Neural progenitor cell (in vitro differentiated cells): Measurements from ENCODE around the gene IL21R. TPM values are rescaled to one million over a fixed set of nuclear protein-coding genes. Genes with fewer than 3 reads are reported as not detected.

Source experiments
- DNase-seq: peaks from one replicate; pipeline ENCODE4 v3.0.0-alpha.2; 2016; ENCODE audit warnings: low spot score
- H2AFZ ChIP-seq: fragments of 200-600 bp; sonication (generic); replicated peaks from 2 replicates; pipeline ENCODE4 v1.6.1; 2016; ENCODE audit warnings: antibody characterized with exemption
- H3F3A ChIP-seq: fragments of 200-600 bp; sonication (generic); 2 replicates; pipeline ENCODE4 v1.6.1; 2016; ENCODE audit warnings: antibody characterized with exemption, low read depth
- H3K27ac ChIP-seq: fragments of 200-600 bp; sonication (generic); 2 replicates; pipeline ENCODE4 v1.5.1; 2016; ENCODE audit warnings: mild to moderate bottlenecking
- H3K27me3 ChIP-seq: fragments of 200-600 bp; sonication (generic); 2 replicates; pipeline ENCODE4 v1.6.1; 2016; ENCODE audit warnings: mild to moderate bottlenecking, moderate library complexity
- H3K36me3 ChIP-seq: fragments of 200-600 bp; sonication (generic); 2 replicates; pipeline ENCODE4 v1.5.1; 2016
- H3K4me1 ChIP-seq: fragments of 200-600 bp; sonication (generic); 2 replicates; pipeline ENCODE4 v1.6.1; 2016; ENCODE audit warnings: mixed run types
- H3K4me2 ChIP-seq: fragments of 200-600 bp; sonication (generic); 2 replicates; pipeline ENCODE4 v1.6.1; 2016
- H3K4me3 ChIP-seq: fragments of 200-600 bp; sonication (generic); 2 replicates; pipeline ENCODE4 v1.5.1; 2016
- H3K79me2 ChIP-seq: fragments of 200-600 bp; sonication (generic); 2 replicates; pipeline ENCODE4 v1.6.1; 2016; ENCODE audit warnings: low read depth
- H3K9ac ChIP-seq: fragments of 200-600 bp; sonication (generic); 2 replicates; pipeline ENCODE4 v1.6.1; 2016
- H3K9me3 ChIP-seq: fragments of 200-600 bp; sonication (generic); 2 replicates; pipeline ENCODE4 v1.5.1; 2016; ENCODE audit warnings: low read depth
- H4K20me1 ChIP-seq: fragments of 200-600 bp; sonication (generic); 2 replicates; pipeline ENCODE4 v1.6.1; 2016; ENCODE audit warnings: low read depth
- H3K27ac Mint-ChIP-seq: 3 replicates; pipeline ENCODE4 v1.8.0; 2021; ENCODE audit warnings: mixed read lengths
- H3K27me3 Mint-ChIP-seq: 2 replicates; pipeline ENCODE4 v1.8.0; 2022; ENCODE audit warnings: low read depth, mild to moderate bottlenecking, inconsistent platforms, moderate library complexity, mixed read lengths; ENCODE audit not compliant: insufficient read depth
- H3K36me3 Mint-ChIP-seq: 3 replicates; pipeline ENCODE4 v1.8.0; 2021; ENCODE audit warnings: mixed read lengths
- H3K4me1 Mint-ChIP-seq: 3 replicates; pipeline ENCODE4 v1.8.0; 2021; ENCODE audit warnings: mixed read lengths
- H3K4me3 Mint-ChIP-seq: 3 replicates; pipeline ENCODE4 v1.8.0; 2021; ENCODE audit warnings: mild to moderate bottlenecking, moderate library complexity, mixed read lengths
- H3K9me3 Mint-ChIP-seq: 3 replicates; pipeline ENCODE4 v1.8.0; 2020; ENCODE audit warnings: mixed read lengths
- CTCF ChIP-seq: fragments of 200-600 bp; sonication (generic); IDR thresholded peaks from 2 replicates; pipeline ENCODE4 v1.5.1; 2017; ENCODE audit warnings: antibody characterized with exemption, mild to moderate bottlenecking
- EZH2 ChIP-seq: fragments of 200-600 bp; sonication (generic); IDR thresholded peaks from 2 replicates; pipeline ENCODE4 v1.6.1; 2017; ENCODE audit warnings: antibody characterized with exemption, mild to moderate bottlenecking, moderate library complexity
- EZH2phosphoT487 ChIP-seq: fragments of 200-600 bp; sonication (generic); IDR thresholded peaks from 2 replicates; pipeline ENCODE4 v1.6.1; 2017; ENCODE audit warnings: antibody characterized with exemption
- total RNA-seq: library from RNA; depleted of rRNA; stranded (reverse); fragments of >200 nt; gene quantifications from 2 replicates; pipeline ENCODE4 v1.2.3, GENCODE V29; 2015; ENCODE audit warnings: low replicate concordance

Gene IL21R
- total RNA-seq, 1 donor from 2014 or later: not detected

DNA sequence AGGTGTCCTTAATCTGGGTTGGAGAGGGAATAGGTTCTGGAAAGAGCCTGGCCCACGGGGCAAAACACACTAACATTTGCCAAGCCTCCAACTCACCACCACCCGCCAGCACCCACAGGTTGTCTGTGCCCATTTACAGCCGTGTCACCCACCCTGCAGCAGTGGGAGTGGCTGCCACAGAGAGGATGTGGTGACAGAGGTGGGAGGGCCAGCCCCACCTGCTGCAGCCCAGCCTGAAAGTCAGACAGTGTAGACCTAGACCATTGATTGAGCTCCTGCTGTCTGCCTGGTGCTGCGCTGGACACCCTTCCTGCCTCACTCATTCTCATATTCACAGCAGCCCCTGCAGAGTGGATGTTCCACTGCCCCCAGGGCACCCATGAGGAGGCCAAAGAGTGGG, 44.7 kb downstream of the IL21R start:
- no peaks in the 10 kb centered on the region for H3K36me3 ChIP-seq
- Mint-ChIP-seq H3K27me3 (peaks cover 7% of the 10 kb centered on the region), H3K27ac (no peak overlapping the region), H3K4me3 (no peak overlapping the region), H3K36me3 (peaks cover 2% of the 10 kb centered on the region), H3K9me3 (peaks cover 8% of the 10 kb centered on the region), H3K4me1 (peaks cover 7% of the 10 kb centered on the region)
- no peak for DNase-seq
- H3K9ac ChIP-seq: no peak overlapping the region
- H3K27me3 ChIP-seq: no peaks in the 10 kb centered on the region
- H3K79me2 ChIP-seq: no peaks in the 10 kb centered on the region
- H3F3A ChIP-seq: no peaks in the 10 kb centered on the region
- H3K9me3 ChIP-seq: no peaks in the 10 kb centered on the region
- no peak overlapping the region for H3K4me2 ChIP-seq
- H4K20me1 ChIP-seq: no peaks in the 10 kb centered on the region
- no peak overlapping the region for H3K27ac ChIP-seq
- TF ChIP-seq CTCF (no peak), EZH2phosphoT487 (no peak)
- H3K4me1 ChIP-seq: no peaks in the 10 kb centered on the region
- H3K4me3 ChIP-seq: no peak overlapping the region
- no peak overlapping the region for H2AFZ ChIP-seq

DNA sequence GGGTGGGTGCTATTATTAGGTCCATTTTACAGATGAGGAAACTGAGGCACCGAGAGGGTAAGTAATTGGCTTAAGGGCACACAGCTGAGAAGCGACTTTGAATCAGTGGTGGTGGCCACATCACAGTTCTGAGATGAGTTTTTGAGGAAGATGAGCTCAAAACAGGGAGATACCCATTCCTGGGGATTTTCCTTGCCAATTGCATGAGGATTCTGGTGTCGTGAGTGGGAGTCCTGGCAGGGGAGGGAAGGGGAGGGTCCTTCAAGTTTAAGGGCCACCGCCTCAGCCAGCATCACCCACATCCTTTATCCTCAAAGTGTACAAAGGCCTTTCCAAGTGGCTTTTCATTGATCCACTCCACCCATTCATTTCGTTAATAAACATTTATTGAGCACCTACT, 45.3 kb downstream of the IL21R start:
- DNase-seq: no peak
- TF ChIP-seq EZH2phosphoT487: no peak
- TF ChIP-seq CTCF: no peak
- TF ChIP-seq EZH2: no peak
- Histone ChIP-seq H3K9me3 (no peaks in the 10 kb centered on the region), H3K79me2 (no peaks in the 10 kb centered on the region), H3K4me2 (no peak overlapping the region), H3K4me1 (no peaks in the 10 kb centered on the region), H3K27ac (no peak overlapping the region), H3K4me3 (no peak overlapping the region), H3K9ac (no peak overlapping the region), H3F3A (no peaks in the 10 kb centered on the region), H4K20me1 (no peaks in the 10 kb centered on the region), H3K36me3 (no peaks in the 10 kb centered on the region), H2AFZ (no peak overlapping the region), H3K27me3 (no peaks in the 10 kb centered on the region)
- Mint-ChIP-seq H3K36me3 (peaks cover 2% of the 10 kb centered on the region), H3K4me3 (no peak overlapping the region), H3K4me1 (peaks cover 7% of the 10 kb centered on the region), H3K27me3 (peaks cover 5% of the 10 kb centered on the region), H3K9me3 (peaks cover 8% of the 10 kb centered on the region), H3K27ac (no peak overlapping the region)

- Histone ChIP-seq H3F3A (no peaks in the 10 kb centered on the region), H3K4me2 (no peak overlapping the region), H4K20me1 (no peaks in the 10 kb centered on the region), H2AFZ (no peak overlapping the region), H3K4me1 (no peaks in the 10 kb centered on the region), H3K9me3 (no peaks in the 10 kb centered on the region), H3K4me3 (no peak overlapping the region), H3K27ac (no peak overlapping the region), H3K9ac (no peak overlapping the region), H3K79me2 (no peaks in the 10 kb centered on the region), H3K27me3 (no peaks in the 10 kb centered on the region), H3K36me3 (no peaks in the 10 kb centered on the region)
- peaks cover 7% of the 10 kb centered on the region for H3K4me1 Mint-ChIP-seq
- H3K27ac Mint-ChIP-seq: no peak overlapping the region
- no peak for DNase-seq
- H3K9me3 Mint-ChIP-seq: peaks cover 8% of the 10 kb centered on the region
- H3K27me3 Mint-ChIP-seq: peaks cover 5% of the 10 kb centered on the region
- peaks cover 2% of the 10 kb centered on the region for H3K36me3 Mint-ChIP-seq
- no peak overlapping the region for H3K4me3 Mint-ChIP-seq
- TF ChIP-seq CTCF: no peak
- TF ChIP-seq EZH2: no peak
- no peak for TF ChIP-seq EZH2phosphoT487
Observed at GRCh38 chr16:27448532-27449433, 46.8 kb downstream of the IL21R start.
